Activated CD8-positive, alpha-beta T cell treated with anti-CD3 and anti-CD28 coated beads, Interleukin-2, amount 10 ng/mL, durations not matched to agents 7 days and 5 days (primary cell): Measurements from ENCODE around the gene PCDHGA1. TPM values are rescaled to one million over a fixed set of nuclear protein-coding genes. Genes with fewer than 3 reads are reported as not detected.
"Not testable (repeated sequence)": the region's sequence is repeated elsewhere in the genome, so short reads cannot be mapped to it uniquely, and the experiment has no call there.

Source experiments
- ATAC-seq: fragments of 150-1000 bp; cut with Tn5 transposase; one replicate; pipeline ENCODE4 v1.10.0; 2021; ENCODE audit warnings: moderate library complexity
- CTCF ChIA-PET: fragments of 350-600 bp; sonication (Branson Sonifier 250); formaldehyde crosslinking; loops from one replicate; lab custom pipeline; 2021; ENCODE audit warnings: antibody characterized with exemption; lab: Charles Lee
- POLR2A ChIA-PET: fragments of 350-600 bp; sonication (Branson Sonifier 250); formaldehyde crosslinking; loops from one replicate; lab custom pipeline; 2021; ENCODE audit warnings: antibody characterized with exemption; lab: Charles Lee
- DNase-seq: peaks from one replicate; pipeline ENCODE4 v3.0.0-alpha.2; 2020
- H3K27ac Mint-ChIP-seq: one replicate; pipeline ENCODE4 v1.8.0; 2021; ENCODE audit warnings: mild to moderate bottlenecking, mixed read lengths
- H3K27me3 Mint-ChIP-seq: one replicate; pipeline ENCODE4 v1.8.0; 2021; ENCODE audit warnings: low read depth, mixed read lengths
- H3K36me3 Mint-ChIP-seq: one replicate; pipeline ENCODE4 v1.8.0; 2021; ENCODE audit warnings: low read depth, mixed read lengths
- H3K4me1 Mint-ChIP-seq: one replicate; pipeline ENCODE4 v1.8.0; 2021; ENCODE audit warnings: low read depth, mixed read lengths
- H3K4me3 Mint-ChIP-seq: one replicate; pipeline ENCODE4 v1.8.0; 2021; ENCODE audit warnings: mild to moderate bottlenecking, mixed read lengths
- H3K9me3 Mint-ChIP-seq: one replicate; pipeline ENCODE4 v1.8.0; 2022; ENCODE audit warnings: mixed read lengths; ENCODE audit not compliant: insufficient read depth
- total RNA-seq, 2 experiments: library from RNA; stranded (reverse); gene quantifications; one replicate each; pipeline ENCODE4 v1.2.3, GENCODE V29; 2021

PCDHGA1 gene
- total RNA-seq, 2 experiments from 2014 or later: not detected

DNA sequence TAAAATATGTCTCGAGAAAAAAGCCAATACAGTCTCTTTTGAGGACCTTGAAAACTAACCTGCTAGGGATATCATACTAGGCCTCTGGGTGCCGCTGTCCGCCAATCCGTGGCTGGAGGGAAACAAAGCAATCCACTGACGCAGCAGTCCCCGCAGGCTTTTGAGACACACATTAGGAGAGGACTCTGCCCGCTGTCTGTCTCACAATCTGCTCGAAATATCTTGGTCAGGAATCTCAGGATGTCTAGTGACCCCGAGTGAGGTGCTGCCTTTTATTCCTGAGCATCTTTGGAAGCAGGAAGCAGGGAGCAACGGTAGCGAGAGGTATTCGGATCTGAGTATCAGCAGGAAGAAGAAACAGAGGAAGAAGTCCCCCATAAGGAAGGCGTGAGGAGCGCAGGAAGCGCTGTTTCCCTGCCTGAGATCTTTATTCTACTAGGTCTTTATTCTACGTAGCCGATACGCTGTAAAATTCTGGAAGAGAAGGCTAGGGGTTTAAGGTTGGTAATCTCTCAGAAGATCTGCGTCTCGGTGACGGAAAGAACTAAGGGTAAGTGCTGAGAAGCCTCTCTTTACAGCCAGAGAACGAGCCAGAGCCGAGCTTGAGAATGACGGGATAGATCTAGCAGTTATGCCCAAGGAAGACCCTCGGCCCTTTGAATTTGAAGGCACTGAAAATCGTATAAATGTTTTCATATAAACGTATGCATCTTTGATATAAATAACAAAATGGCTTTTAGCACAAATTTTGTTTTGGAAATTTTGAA lies 4.0 kb upstream of the PCDHGA1 start:
- ChIA-PET POLR2A (interaction anchor here (0.6 kb wide), 1 partner anchor 9 kb away, joined by 3 read pairs; no protein-coding TSS in a partner anchor), CTCF (interaction anchor here (0.9 to 1.7 kb wide), 4 partner anchors 16 to 238 kb away, joined by 3 to 4 read pairs (median 4); partner anchors contain the start of gene PCDHGA4)
- DNase-seq (peak; percentile 78), ATAC-seq (peak; percentile 93)
- peak overlapping the region; percentile 80 for H3K4me3 Mint-ChIP-seq
- peaks cover 25% of the 10 kb centered on the region for H3K9me3 Mint-ChIP-seq
- peaks cover 9% of the 10 kb centered on the region for H3K36me3 Mint-ChIP-seq
- H3K4me1 Mint-ChIP-seq: peaks cover 12% of the 10 kb centered on the region
- peaks cover 18% of the 10 kb centered on the region for H3K27me3 Mint-ChIP-seq
- H3K27ac Mint-ChIP-seq: no peak overlapping the region

- Mint-ChIP-seq H3K4me3 (no peak overlapping the region), H3K4me1 (peaks cover 5% of the 10 kb centered on the region), H3K9me3 (peaks cover 15% of the 10 kb centered on the region), H3K27me3 (peaks cover 23% of the 10 kb centered on the region), H3K27ac (no peak overlapping the region), H3K36me3 (peaks cover 5% of the 10 kb centered on the region)
- ATAC-seq (no peak), DNase-seq (no peak)
- CTCF ChIA-PET: interaction anchor here (1.3 to 3.4 kb wide), 2 partner anchors 7 to 10 kb away, joined by 6 to 29 read pairs; partner anchors contain the start of genes PCDHGA2 and TAF7
- POLR2A ChIA-PET: interaction anchor here (2.3 kb wide), 1 partner anchor 8 kb away, joined by 14 read pairs; the partner anchor contains the start of gene TAF7
These were observed 2.1 kb upstream of the PCDHGA1 start for GRCh38 chr5:141328231-141328630.

GRCh38 chr5:141332571-141332970 lies 2.3 kb downstream of the PCDHGA1 start:
- peaks cover 13% of the 10 kb centered on the region for H3K9me3 Mint-ChIP-seq
- H3K4me3 Mint-ChIP-seq, ATAC-seq, POLR2A ChIA-PET, DNase-seq, H3K27ac Mint-ChIP-seq, H3K4me1 Mint-ChIP-seq, H3K36me3 Mint-ChIP-seq: not testable (repeated sequence)
- peaks cover 39% of the 10 kb centered on the region for H3K27me3 Mint-ChIP-seq
- CTCF ChIA-PET: interaction anchor here (1.3 to 1.7 kb wide), 3 partner anchors 10 to 23 kb away, joined by 4 read pairs; partner anchors contain the start of gene TAF7

DNA sequence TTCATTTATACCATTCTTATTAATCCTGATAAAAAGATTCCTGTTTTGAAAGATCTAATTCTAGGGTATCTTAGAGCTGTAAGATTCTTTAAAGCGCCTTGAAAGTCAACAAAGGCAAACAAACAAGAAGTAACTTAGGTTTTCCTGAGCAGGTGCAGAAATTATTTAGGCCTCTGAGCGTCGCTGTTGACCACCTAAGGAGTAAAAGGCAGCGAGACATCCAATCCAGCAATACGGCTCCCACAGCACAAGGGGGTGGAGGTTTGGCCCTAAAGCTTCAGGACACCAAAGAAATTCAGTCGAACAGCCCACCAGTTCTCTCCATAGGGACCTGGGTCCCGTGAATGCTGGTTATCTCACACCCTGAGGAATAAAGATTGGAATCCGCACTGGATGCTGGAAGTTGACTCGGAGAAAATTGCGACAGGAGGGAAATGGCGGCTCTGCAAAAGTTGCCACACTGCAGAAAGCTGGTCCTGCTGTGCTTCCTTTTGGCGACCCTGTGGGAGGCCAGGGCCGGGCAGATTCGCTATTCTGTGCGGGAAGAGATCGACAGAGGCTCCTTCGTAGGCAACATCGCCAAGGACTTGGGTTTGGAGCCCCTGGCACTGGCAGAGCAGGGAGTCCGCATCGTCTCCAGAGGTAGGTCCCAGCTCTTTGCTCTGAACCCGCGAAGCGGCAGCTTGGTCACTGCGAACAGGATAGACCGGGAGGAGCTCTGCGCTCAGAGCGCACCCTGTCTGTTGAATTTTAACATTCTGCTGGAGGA lies 8.4 kb downstream of the PCDHGA1 start, which contains the start of gene PCDHGA2:
Gene PCDHGA2, plus strand, starts transcription at position 223 of the 769 bp plus-strand sequence.
- ChIA-PET CTCF (interaction anchor here (0.8 to 2.8 kb wide), 10 partner anchors 9 to 253 kb away, joined by 3 to 12 read pairs (median 5); partner anchors contain the start of gene TAF7), POLR2A (no interaction called here)
- no peaks in the 10 kb centered on the region for H3K4me1 Mint-ChIP-seq
- DNase-seq (no peak), ATAC-seq (no peak)
- peaks cover 41% of the 10 kb centered on the region for H3K27me3 Mint-ChIP-seq
- peaks cover 5% of the 10 kb centered on the region for H3K9me3 Mint-ChIP-seq
- H3K36me3 Mint-ChIP-seq: peaks cover 7% of the 10 kb centered on the region
- H3K4me3 Mint-ChIP-seq: no peak within 1 kb of the TSS
- H3K27ac Mint-ChIP-seq: no peak within 1 kb of the TSS

DNA sequence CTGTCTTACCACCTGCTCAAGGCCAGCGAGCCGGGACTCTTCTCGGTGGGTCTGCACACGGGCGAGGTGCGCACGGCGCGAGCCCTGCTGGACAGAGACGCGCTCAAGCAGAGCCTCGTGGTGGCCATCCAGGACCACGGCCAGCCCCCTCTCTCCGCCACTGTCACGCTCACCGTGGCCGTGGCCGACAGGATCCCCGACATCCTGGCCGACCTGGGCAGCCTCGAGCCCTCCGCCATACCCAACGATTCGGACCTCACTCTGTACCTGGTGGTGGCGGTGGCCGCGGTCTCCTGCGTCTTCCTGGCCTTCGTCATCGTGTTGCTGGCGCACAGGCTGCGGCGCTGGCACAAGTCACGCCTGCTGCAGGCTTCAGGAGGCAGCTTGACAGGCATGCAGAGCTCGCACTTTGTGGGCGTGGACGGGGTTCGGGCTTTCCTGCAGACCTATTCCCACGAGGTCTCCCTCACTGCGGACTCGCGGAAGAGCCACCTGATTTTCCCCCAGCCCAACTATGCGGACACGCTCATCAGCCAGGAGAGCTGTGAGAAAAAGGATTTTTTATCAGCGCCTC lies 10.6 kb downstream of the PCDHGA1 start:
- POLR2A ChIA-PET, H3K4me3 Mint-ChIP-seq, DNase-seq, ATAC-seq, H3K4me1 Mint-ChIP-seq, H3K27ac Mint-ChIP-seq, CTCF ChIA-PET: not testable (repeated sequence)
- peaks cover 33% of the 10 kb centered on the region for H3K27me3 Mint-ChIP-seq
- H3K9me3 Mint-ChIP-seq: peaks cover 11% of the 10 kb centered on the region
- peaks cover 10% of the 10 kb centered on the region for H3K36me3 Mint-ChIP-seq

GRCh38 chr5:141342773-141343172 lies 12.5 kb downstream of the PCDHGA1 start:
- peaks cover 22% of the 10 kb centered on the region for H3K27me3 Mint-ChIP-seq
- ATAC-seq: no peak
- no peak for DNase-seq
- peaks cover 11% of the 10 kb centered on the region for H3K9me3 Mint-ChIP-seq
- CTCF ChIA-PET: interaction anchor here (0.7 to 3.4 kb wide), 8 partner anchors 10 to 181 kb away, joined by 3 to 33 read pairs (median 4); partner anchors contain the start of genes PCDHGA5, PCDHGB5 and TAF7
- POLR2A ChIA-PET: no interaction called here
- H3K4me1 Mint-ChIP-seq: no peaks in the 10 kb centered on the region
- peaks cover 10% of the 10 kb centered on the region for H3K36me3 Mint-ChIP-seq
- no peak overlapping the region for H3K27ac Mint-ChIP-seq
- no peak overlapping the region for H3K4me3 Mint-ChIP-seq

DNA sequence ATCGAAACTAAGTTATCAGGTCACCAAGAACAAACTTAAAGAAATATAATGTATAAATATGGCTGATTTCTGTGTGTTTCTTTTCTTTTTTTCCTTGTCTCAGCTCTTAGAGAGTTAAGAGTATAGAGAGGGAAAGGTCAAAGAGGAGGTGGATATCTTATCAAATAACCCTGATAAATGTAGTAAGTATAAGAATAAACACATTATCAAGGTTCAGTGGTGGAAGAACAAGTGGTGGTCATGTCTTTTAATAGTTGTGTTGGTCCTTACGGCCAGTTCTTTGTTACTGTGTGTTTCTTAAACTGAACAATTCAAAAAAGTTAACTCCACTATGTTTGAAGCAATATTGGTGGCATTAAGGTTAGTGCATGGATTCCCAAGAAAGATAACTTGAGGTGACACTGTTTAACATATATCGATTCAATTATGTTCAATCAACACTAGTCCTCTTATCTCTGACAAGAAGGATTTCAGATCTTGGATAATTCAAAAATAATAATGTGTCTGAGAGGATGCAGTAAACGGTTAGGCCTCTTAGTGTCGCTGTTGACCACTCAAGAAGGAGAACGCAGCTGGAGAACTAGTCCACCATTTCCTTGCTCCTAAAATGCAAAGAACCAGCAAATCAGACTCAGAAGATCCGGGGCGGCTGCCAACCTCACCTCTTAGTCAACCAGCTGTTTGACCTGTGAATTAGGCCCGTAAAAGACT lies 13.1 kb downstream of the PCDHGA1 start, which contains the start of gene PCDHGA3:
Gene PCDHGA3, plus strand, starts transcription at position 588 of the 711 bp plus-strand sequence. CDS start 205 bp downstream, outside the sequence.
- H3K4me3 Mint-ChIP-seq: peak within 1 kb of the TSS; percentile 55
- peak; percentile 47 for DNase-seq
- peaks cover 10% of the 10 kb centered on the region for H3K36me3 Mint-ChIP-seq

DNA sequence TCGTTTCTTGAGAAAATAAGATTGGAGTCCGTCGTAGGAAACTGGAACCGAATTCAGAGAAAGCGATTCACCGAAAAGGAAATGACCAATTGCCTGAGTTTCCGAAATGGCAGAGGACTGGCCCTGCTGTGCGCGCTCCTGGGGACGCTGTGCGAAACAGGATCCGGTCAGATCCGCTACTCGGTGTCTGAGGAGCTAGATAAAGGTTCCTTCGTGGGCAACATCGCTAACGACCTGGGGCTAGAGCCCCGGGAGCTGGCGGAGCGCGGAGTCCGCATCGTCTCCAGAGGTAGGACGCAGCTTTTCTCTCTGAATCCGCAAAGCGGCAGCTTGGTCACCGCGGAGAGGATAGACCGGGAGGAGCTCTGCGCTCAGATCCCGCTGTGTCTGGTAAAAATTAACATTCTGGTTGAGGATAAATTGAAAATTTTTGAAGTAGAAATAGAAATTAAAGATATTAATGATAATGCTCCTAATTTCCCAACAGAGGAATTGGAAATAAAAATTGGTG lies 13.7 kb downstream of the PCDHGA1 start:
- Mint-ChIP-seq H3K4me3 (peak overlapping the region; percentile 55), H3K36me3 (peaks cover 10% of the 10 kb centered on the region), H3K9me3 (peaks cover 11% of the 10 kb centered on the region), H3K4me1 (no peaks in the 10 kb centered on the region), H3K27me3 (peaks cover 12% of the 10 kb centered on the region), H3K27ac (no peak overlapping the region)
- ChIA-PET POLR2A (no interaction called here), CTCF (interaction anchor here (1.1 to 3.4 kb wide), 6 partner anchors 9 to 180 kb away, joined by 3 to 33 read pairs (median 6); partner anchors contain the start of genes PCDHGA12, PCDHGB2, PCDHGB3 and TAF7)
- ATAC-seq: no peak
- DNase-seq: no peak

More for the DNA sequence above, 13.1 kb downstream of the PCDHGA1 start, which contains the start of gene PCDHGA3:
- Mint-ChIP-seq H3K27me3 (peaks cover 17% of the 10 kb centered on the region), H3K27ac (no peak within 1 kb of the TSS), H3K9me3 (peaks cover 11% of the 10 kb centered on the region), H3K4me1 (no peaks in the 10 kb centered on the region)
- no peak for ATAC-seq
- POLR2A ChIA-PET: no interaction called here
- CTCF ChIA-PET: interaction anchor here (0.7 to 3.4 kb wide), 10 partner anchors 8 to 180 kb away, joined by 3 to 33 read pairs (median 4); partner anchors contain the start of genes PCDHGA12, PCDHGB2, PCDHGB3 and PCDHGB5

DNA sequence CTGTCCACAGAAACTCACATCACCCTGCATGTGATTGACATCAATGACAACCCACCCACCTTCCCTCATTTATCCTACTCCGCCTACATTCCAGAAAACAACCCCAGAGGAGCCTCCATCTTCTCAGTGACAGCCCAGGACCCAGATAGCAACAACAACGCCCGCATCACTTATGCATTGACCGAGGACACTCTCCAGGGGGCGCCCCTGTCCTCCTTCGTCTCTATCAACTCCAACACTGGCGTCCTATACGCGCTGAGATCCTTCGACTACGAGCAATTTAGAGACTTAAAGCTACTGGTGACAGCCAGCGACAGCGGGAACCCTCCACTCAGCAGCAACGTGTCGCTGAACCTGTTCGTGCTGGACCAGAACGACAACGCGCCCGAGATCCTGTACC lies 15.0 kb downstream of the PCDHGA1 start:
- no peak for ATAC-seq
- ChIA-PET POLR2A (no interaction called here), CTCF (interaction anchor here (2.2 to 3.4 kb wide), 2 partner anchors 25 to 26 kb away, joined by 6 to 33 read pairs; partner anchors contain the start of genes PCDHGB3 and TAF7)
- H3K27ac Mint-ChIP-seq: no peak overlapping the region
- no peak for DNase-seq
- H3K9me3 Mint-ChIP-seq: peaks cover 7% of the 10 kb centered on the region
- H3K27me3 Mint-ChIP-seq: peaks cover 9% of the 10 kb centered on the region
- peaks cover 8% of the 10 kb centered on the region for H3K36me3 Mint-ChIP-seq
- no peak overlapping the region for H3K4me3 Mint-ChIP-seq
- H3K4me1 Mint-ChIP-seq: no peaks in the 10 kb centered on the region

DNA sequence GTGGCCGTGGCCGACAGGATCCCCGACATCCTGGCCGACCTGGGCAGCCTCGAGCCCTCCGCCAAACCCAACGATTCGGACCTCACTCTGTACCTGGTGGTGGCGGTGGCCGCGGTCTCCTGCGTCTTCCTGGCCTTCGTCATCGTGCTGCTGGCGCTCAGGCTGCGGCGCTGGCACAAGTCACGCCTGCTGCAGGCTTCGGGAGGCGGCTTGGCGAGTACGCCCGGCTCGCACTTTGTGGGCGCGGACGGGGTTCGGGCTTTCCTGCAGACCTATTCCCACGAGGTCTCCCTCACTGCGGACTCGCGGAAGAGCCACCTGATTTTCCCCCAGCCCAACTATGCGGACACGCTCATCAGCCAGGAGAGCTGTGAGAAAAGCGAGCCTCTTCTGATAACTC lies 15.7 kb downstream of the PCDHGA1 start:
- H3K9me3 Mint-ChIP-seq, POLR2A ChIA-PET, ATAC-seq, H3K4me3 Mint-ChIP-seq, H3K36me3 Mint-ChIP-seq, DNase-seq, H3K4me1 Mint-ChIP-seq, H3K27ac Mint-ChIP-seq: not testable (repeated sequence)
- CTCF ChIA-PET: interaction anchor here (1.0 kb wide), 1 partner anchor 27 kb away, joined by 3 read pairs; no protein-coding TSS in a partner anchor
- peaks cover 15% of the 10 kb centered on the region for H3K27me3 Mint-ChIP-seq
